Activated B cell treated with CpG ODN at 0.5 μM for 24 hours (primary cell): ENCODE results near the gene ATAD1. TPM values are rescaled to one million over a fixed set of nuclear protein-coding genes. Genes with fewer than 3 reads are reported as not detected.
"Not testable (repeated sequence)": the region's sequence is repeated elsewhere in the genome, so short reads cannot be mapped to it uniquely, and the experiment has no call there.

Experiments
- ATAC-seq: fragments of 200-7000 bp; cut with Tn5 transposase; one replicate; pipeline ENCODE4 v1.10.0; 2021; ENCODE audit warnings: low read depth, mild to moderate bottlenecking, moderate library complexity
- CTCF ChIA-PET: fragments of 350-600 bp; sonication (Branson Sonifier 250); formaldehyde crosslinking; loops from one replicate; lab custom pipeline; 2021; ENCODE audit warnings: antibody characterized with exemption; lab: Charles Lee
- POLR2A ChIA-PET: fragments of 350-600 bp; sonication (Branson Sonifier 250); formaldehyde crosslinking; loops from one replicate; lab custom pipeline; 2021; ENCODE audit warnings: antibody characterized with exemption; lab: Charles Lee
- DNase-seq: peaks from one replicate; pipeline ENCODE4 v3.0.0; 2022
- H3K27ac Mint-ChIP-seq: one replicate; pipeline ENCODE4 v1.8.0; 2020; ENCODE audit warnings: mixed read lengths
- H3K27me3 Mint-ChIP-seq: one replicate; pipeline ENCODE4 v1.8.0; 2021; ENCODE audit warnings: mixed read lengths
- H3K36me3 Mint-ChIP-seq: one replicate; pipeline ENCODE4 v1.8.0; 2021; ENCODE audit warnings: low read depth, mixed read lengths
- H3K4me1 Mint-ChIP-seq: one replicate; pipeline ENCODE4 v1.8.0; 2021; ENCODE audit warnings: mixed read lengths
- H3K4me3 Mint-ChIP-seq: one replicate; pipeline ENCODE4 v1.8.0; 2020; ENCODE audit warnings: mild to moderate bottlenecking, mixed read lengths
- H3K9me3 Mint-ChIP-seq: one replicate; pipeline ENCODE4 v1.8.0; 2020; ENCODE audit warnings: mixed read lengths
- CTCF ChIP-seq: fragments of 200-600 bp; IDR thresholded peaks from one replicate; pipeline ENCODE4 v1.8.0; 2022; ENCODE audit warnings: antibody characterized with exemption, mild to moderate bottlenecking
- intact Hi-C: fragments of 100-400 bp; cut with micrococcal nuclease; formaldehyde crosslinking; loops from one replicate; pipeline ENCODE4 v1.15.1; 2024
- total RNA-seq: library from RNA; stranded (reverse); gene quantifications from 2 replicates; pipeline ENCODE4 v1.2.3, GENCODE V29; 2022

Gene ATAD1
- total RNA-seq, 1 donor from 2014 or later = 42.6 TPM

GRCh38 chr10:87751274-87751673 is 66.8 kb downstream of the ATAD1 start:
- Mint-ChIP-seq H3K27ac (no peak overlapping the region), H3K9me3 (peaks cover 4% of the 10 kb centered on the region), H3K36me3 (peaks cover 31% of the 10 kb centered on the region), H3K4me1 (peaks cover 4% of the 10 kb centered on the region), H3K27me3 (no peaks in the 10 kb centered on the region), H3K4me3 (no peak overlapping the region)
- ChIA-PET POLR2A (no interaction called here), CTCF (interaction anchor here (0.6 to 1.7 kb wide), 3 partner anchors 14 to 373 kb away, joined by 4 to 5 read pairs (median 5); no protein-coding TSS in a partner anchor)
- no peak for ATAC-seq
- no peak for DNase-seq
- intact Hi-C loops = no loop called here
- TF ChIP-seq CTCF = no peak

DNA sequence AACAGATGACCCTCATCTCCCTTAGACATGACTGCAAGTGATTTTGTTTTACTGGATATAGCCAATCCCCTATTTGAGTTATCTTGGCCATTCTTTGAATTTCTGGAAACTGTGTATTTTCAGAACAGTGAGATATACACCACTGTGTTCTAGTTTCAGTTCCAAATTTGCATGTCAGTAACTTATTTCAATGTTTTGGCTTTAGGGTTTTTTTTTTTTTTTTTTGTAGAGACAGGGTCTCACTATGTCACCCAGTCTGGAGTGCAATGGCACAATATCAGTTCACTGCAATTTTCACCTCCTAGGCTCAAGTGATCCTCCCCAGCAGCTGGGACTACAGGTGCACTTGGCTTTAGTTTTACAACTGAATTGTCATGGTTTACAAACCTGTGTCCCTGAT is 67.2 kb downstream of the ATAD1 start:
- intact Hi-C loops = no loop called here
- ATAC-seq = no peak
- H3K9me3 Mint-ChIP-seq = peaks cover 4% of the 10 kb centered on the region
- ChIA-PET POLR2A (no interaction called here), CTCF (interaction anchor here (0.6 to 1.7 kb wide), 3 partner anchors 14 to 373 kb away, joined by 4 to 5 read pairs (median 5); no protein-coding TSS in a partner anchor)
- peaks cover 4% of the 10 kb centered on the region for H3K4me1 Mint-ChIP-seq
- no peak for DNase-seq
- no peak for TF ChIP-seq CTCF
- H3K27ac Mint-ChIP-seq = no peak overlapping the region
- no peak overlapping the region for H3K4me3 Mint-ChIP-seq
- H3K36me3 Mint-ChIP-seq = peaks cover 26% of the 10 kb centered on the region
- H3K27me3 Mint-ChIP-seq = no peaks in the 10 kb centered on the region

DNA sequence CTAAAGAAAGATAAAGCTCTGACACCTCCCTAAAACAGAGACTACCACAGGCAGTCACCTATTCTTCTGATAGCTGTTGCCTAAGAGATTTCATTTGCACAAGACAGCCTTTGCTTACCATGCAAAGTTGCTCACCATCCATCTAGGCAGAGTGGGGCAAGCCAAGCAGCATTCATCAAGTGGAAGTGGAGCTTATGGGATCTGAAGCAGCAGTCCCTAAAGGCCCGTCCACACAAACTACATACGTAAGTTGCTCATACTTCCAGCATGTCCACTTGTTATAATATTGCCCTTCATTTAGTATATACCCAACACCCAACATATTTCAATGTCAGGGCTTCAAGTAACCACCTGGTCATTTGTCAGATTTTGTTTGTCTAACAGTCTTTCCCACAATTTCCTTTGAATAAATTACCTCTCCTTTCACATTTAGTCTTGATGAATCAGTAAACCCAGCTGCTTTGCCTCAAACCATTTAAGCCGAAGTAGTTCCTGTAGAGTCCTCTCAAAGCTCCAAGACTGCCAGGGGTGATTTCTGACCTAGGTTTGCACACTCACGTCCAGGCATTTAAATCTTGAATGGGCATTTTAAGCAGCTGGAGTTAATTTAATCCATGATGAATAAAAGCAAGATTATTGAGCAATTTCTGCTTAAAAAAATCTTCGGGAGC is 67.9 kb downstream of the ATAD1 start:
- no peaks in the 10 kb centered on the region for H3K27me3 Mint-ChIP-seq
- H3K27ac Mint-ChIP-seq = no peak overlapping the region
- peaks cover 4% of the 10 kb centered on the region for H3K9me3 Mint-ChIP-seq
- peaks cover 21% of the 10 kb centered on the region for H3K36me3 Mint-ChIP-seq
- ChIA-PET POLR2A (no interaction called here), CTCF (no interaction called here)
- H3K4me1 Mint-ChIP-seq = peaks cover 4% of the 10 kb centered on the region
- ATAC-seq = no peak
- TF ChIP-seq CTCF = no peak
- no peak for DNase-seq
- no peak overlapping the region for H3K4me3 Mint-ChIP-seq
- intact Hi-C loops = no loop called here

DNA sequence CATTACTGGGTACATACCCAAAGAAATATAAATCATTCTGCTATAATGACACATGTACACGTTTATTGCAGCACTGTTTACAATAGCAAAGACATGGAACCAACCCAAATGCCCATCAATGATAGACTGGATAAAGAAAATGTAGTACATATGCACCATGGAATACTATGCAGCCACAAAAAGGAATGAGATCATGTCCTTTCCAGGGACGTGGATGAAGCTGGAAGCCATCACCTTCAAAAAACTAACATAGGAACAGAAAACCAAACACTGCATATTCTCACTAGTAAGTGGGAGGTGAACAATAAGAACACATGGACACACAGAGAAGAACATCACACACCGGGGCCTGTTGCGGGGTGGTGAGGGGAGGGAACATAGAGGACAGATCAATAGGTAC is 69.8 kb downstream of the ATAD1 start:
- H3K4me1 Mint-ChIP-seq, CTCF ChIA-PET, DNase-seq, intact Hi-C loops, H3K4me3 Mint-ChIP-seq, ATAC-seq, H3K27me3 Mint-ChIP-seq, H3K36me3 Mint-ChIP-seq, H3K27ac Mint-ChIP-seq, H3K9me3 Mint-ChIP-seq, POLR2A ChIA-PET: not testable (repeated sequence)

GRCh38 chr10:87746911-87747310 is 71.1 kb downstream of the ATAD1 start:
- TF ChIP-seq CTCF = no peak
- CTCF ChIA-PET = no interaction called here
- H3K9me3 Mint-ChIP-seq = peaks cover 4% of the 10 kb centered on the region

More at GRCh38 chr10:87746911-87747310, 71.1 kb downstream of the ATAD1 start:
- intact Hi-C loops = no loop called here
- H3K27me3 Mint-ChIP-seq = no peaks in the 10 kb centered on the region
- no peak for DNase-seq
- no peak overlapping the region for H3K27ac Mint-ChIP-seq
- H3K4me3 Mint-ChIP-seq = no peak overlapping the region
- POLR2A ChIA-PET = no interaction called here
- no peak for ATAC-seq
- H3K4me1 Mint-ChIP-seq = peaks cover 4% of the 10 kb centered on the region
- no peaks in the 10 kb centered on the region for H3K36me3 Mint-ChIP-seq
